ENCODE data around the gene HOXC10. TPM values are rescaled to one million over a fixed set of nuclear protein-coding genes. Genes with fewer than 3 reads are reported as not detected.
A peak's percentile ranks its signal among the peaks of the same experiment; 100 is the strongest.

Gene HOXC10
- total and polyA plus RNA-seq, 2 donors (not counting 3 experiments of a cell fraction or from before 2014, with no cell fraction given) = 0.18 TPM; not detected in 1

DNA sequence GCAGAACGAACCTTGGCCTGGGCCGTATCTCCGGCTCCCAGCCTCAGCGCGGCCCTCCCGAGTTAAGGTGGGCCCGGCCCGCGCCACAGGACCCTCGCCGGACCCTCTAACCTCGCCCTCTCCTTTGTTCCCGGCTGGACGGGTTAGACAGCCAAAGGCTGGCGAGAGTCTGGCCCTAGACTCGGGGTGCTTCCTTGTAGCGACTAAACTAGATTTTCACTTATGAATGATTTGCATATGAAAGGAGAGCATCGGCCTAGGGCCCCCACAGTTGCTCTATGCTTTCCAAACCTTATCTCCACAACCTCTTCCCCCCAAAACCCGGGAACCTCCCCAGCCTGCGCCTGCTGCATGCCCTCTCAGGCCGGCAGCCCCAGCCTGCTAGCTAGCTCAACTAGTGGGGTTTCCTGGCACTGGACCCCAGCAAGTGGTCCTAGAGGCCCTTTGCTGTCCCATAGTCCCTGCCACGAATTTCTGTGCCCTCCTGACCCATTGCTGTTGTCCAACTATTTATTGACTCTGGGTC is 49.9 kb downstream of the HOXC10 start:
- H4K20me1 ChIP-seq (replicated peaks; ENCODE audit: control insufficient read depth, extremely low read depth, insufficient read depth, low read length) = no peaks in the 10 kb centered on the region
- POLR2A ChIA-PET = no interaction called here
- BruUV-seq (replicated peaks) = no TSS peak
- no peaks in the 10 kb centered on the region for H3K4me1 ChIP-seq (ENCODE audit: control insufficient read depth, extremely low read depth, insufficient read depth, low read length)
- no peak overlapping the region for H3K27ac ChIP-seq (ENCODE audit: insufficient read depth, low read depth, low read length)
- dilution Hi-C loops (cut with MboI; ENCODE audit: extremely low pct_ligation_motif_present, low sequenced_read_pairs) (no loop called here), intact Hi-C loops (cut with micrococcal nuclease) (no loop called here)
- H3K4me3 ChIP-seq (replicated peaks in 1 of 3; ENCODE audit: insufficient read depth in 1 of 3, low read depth in 1 of 3, low read length in 3 of 3) = no peak overlapping the region
- H3K27me3 ChIP-seq (ENCODE audit: control insufficient read depth in 2 of 2, insufficient read depth in 2 of 2, low read length in 2 of 2) = peaks cover 84 to 88% of the 10 kb centered on the region in 2 experiments
- no peak overlapping the region for H2AFZ ChIP-seq (ENCODE audit: low read depth, low read length)
- H3K36me3 ChIP-seq (ENCODE audit: control insufficient read depth in 2 of 2, extremely low read depth in 1 of 2, insufficient read depth in 2 of 2, low read length in 2 of 2) = no peaks in the 10 kb centered on the region
- no peaks in the 10 kb centered on the region for H3K9me3 ChIP-seq (replicated peaks; ENCODE audit: control insufficient read depth, insufficient read depth, low read length)
- CTCF ChIA-PET = interaction anchor here (0.9 to 1.2 kb wide), 3 partner anchors 11 to 157 kb away, joined by 3 to 6 read pairs (median 5); no protein-coding TSS in a partner anchor
- H3K79me2 ChIP-seq (ENCODE audit: control insufficient read depth, insufficient read depth, low read length) = no peaks in the 10 kb centered on the region
- FAIRE-seq (no peak), DNase-seq (ENCODE audit: low read depth, low spot score) (no peak)
- H3K9me1 ChIP-seq (replicated peaks; ENCODE audit: control insufficient read depth, extremely low read depth, insufficient read depth, low read length) = no peaks in the 10 kb centered on the region
- TF ChIP-seq EZH2 (IDR thresholded peaks at IDR 0.05; ENCODE audit: borderline replicate concordance, low read depth, low read length, severe bottlenecking) = peak; percentile 38
- no peak for TF ChIP-seq GATA2 (IDR thresholded peaks at IDR 0.05; ENCODE audit: insufficient read depth, insufficient read length, low read depth, low read length)
- TF ChIP-seq POLR2A (IDR thresholded peaks at IDR 0.05; ENCODE audit: low read depth, low read length) = no peak
- no peak overlapping the region for H3K9ac ChIP-seq (replicated peaks; ENCODE audit: extremely low read depth, insufficient read depth, low read length)
- H3K4me2 ChIP-seq (ENCODE audit: insufficient read depth, low read length) = no peak overlapping the region

DNA sequence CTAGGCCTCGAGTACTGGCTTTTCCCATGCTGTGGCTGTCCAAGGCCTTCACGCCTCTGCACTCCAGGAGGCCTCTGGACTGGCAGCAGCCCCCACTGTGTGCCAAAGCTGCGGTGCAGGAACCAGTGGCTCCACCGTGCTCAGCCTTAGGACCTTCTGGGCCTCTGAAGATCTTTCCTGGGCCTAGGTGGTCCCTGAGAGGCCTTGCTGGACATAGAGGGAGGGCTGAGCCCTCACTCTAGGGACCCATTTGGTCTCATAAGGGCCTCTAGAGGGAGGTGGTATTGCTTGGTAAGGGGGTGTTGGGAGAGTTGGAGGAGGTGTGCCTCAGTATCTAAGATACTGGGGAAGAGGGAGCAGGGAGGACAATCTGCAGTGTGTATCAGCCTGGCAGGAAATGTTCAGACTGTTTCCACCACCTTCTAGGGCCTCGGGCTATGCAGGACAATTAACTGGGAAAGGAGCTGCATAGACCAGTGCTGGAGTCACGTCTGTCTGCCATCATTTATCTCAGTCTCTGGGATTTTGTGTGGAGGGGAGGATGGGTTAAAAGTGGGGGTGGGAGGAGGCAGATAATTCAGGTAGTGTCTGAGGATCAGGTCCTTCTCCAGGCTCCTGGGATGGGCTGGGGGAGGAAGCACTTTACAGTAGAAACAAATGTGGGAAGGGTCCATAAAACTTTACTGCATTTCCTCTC is 50.8 kb downstream of the HOXC10 start:
- no peaks in the 10 kb centered on the region for H3K9me1 ChIP-seq (replicated peaks; ENCODE audit: control insufficient read depth, extremely low read depth, insufficient read depth, low read length)
- H3K79me2 ChIP-seq (ENCODE audit: control insufficient read depth, insufficient read depth, low read length) = no peaks in the 10 kb centered on the region
- CTCF ChIA-PET = interaction anchor here (0.9 to 1.2 kb wide), 3 partner anchors 12 to 156 kb away, joined by 3 to 6 read pairs (median 5); no protein-coding TSS in a partner anchor
- H3K27ac ChIP-seq (ENCODE audit: insufficient read depth, low read depth, low read length) = no peak overlapping the region
- no peak overlapping the region for H3K4me2 ChIP-seq (ENCODE audit: insufficient read depth, low read length)
- intact Hi-C loops (cut with micrococcal nuclease) = no loop called here
- no peaks in the 10 kb centered on the region for H4K20me1 ChIP-seq (replicated peaks; ENCODE audit: control insufficient read depth, extremely low read depth, insufficient read depth, low read length)
- no peak overlapping the region for H3K4me3 ChIP-seq (replicated peaks in 1 of 3; ENCODE audit: insufficient read depth in 1 of 3, low read depth in 1 of 3, low read length in 3 of 3)
- DNase-seq (ENCODE audit: low read depth, low spot score) = no peak
- POLR2A ChIA-PET = no interaction called here
- TF ChIP-seq EZH2 (IDR thresholded peaks at IDR 0.05; ENCODE audit: borderline replicate concordance, low read depth, low read length, severe bottlenecking) (no peak), JUN (IDR thresholded peaks at IDR 0.05; ENCODE audit: borderline replicate concordance, insufficient read depth, insufficient read length, low read depth) (no peak), GATA2 (IDR thresholded peaks at IDR 0.05; ENCODE audit: insufficient read depth, insufficient read length, low read depth, low read length) (no peak), MYC (IDR thresholded peaks at IDR 0.05; ENCODE audit: low read depth, low read length) (no peak), FOS (IDR thresholded peaks at IDR 0.05; ENCODE audit: borderline replicate concordance, insufficient read depth, low read length) (no peak), POLR2AphosphoS5 (IDR thresholded peaks at IDR 0.05; ENCODE audit: insufficient read depth, low read depth, low read length) (no peak)
- TF ChIP-seq, protein P1, sequence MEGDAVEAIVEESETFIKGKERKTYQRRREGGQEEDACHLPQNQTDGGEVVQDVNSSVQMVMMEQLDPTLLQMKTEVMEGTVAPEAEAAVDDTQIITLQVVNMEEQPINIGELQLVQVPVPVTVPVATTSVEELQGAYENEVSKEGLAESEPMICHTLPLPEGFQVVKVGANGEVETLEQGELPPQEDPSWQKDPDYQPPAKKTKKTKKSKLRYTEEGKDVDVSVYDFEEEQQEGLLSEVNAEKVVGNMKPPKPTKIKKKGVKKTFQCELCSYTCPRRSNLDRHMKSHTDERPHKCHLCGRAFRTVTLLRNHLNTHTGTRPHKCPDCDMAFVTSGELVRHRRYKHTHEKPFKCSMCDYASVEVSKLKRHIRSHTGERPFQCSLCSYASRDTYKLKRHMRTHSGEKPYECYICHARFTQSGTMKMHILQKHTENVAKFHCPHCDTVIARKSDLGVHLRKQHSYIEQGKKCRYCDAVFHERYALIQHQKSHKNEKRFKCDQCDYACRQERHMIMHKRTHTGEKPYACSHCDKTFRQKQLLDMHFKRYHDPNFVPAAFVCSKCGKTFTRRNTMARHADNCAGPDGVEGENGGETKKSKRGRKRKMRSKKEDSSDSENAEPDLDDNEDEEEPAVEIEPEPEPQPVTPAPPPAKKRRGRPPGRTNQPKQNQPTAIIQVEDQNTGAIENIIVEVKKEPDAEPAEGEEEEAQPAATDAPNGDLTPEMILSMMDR (IDR thresholded peaks at IDR 0.05; ENCODE audit: extremely low read depth in 1 of 2, insufficient read depth in 1 of 2, low read depth in 1 of 2, low read length in 2 of 2) = no peak
- TF ChIP-seq, protein P2, sequence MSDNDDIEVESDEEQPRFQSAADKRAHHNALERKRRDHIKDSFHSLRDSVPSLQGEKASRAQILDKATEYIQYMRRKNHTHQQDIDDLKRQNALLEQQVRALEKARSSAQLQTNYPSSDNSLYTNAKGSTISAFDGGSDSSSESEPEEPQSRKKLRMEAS (IDR thresholded peaks at IDR 0.05; ENCODE audit: insufficient read depth, insufficient read length) = no peak
- BruUV-seq (replicated peaks) = no TSS peak
- no peak for FAIRE-seq
- dilution Hi-C loops (cut with MboI; ENCODE audit: extremely low pct_ligation_motif_present, low sequenced_read_pairs) = no loop called here
- H3K4me1 ChIP-seq (ENCODE audit: control insufficient read depth, extremely low read depth, insufficient read depth, low read length) = no peaks in the 10 kb centered on the region
- H2AFZ ChIP-seq (ENCODE audit: low read depth, low read length) = no peak overlapping the region
- peaks cover 84 to 86% of the 10 kb centered on the region in 2 experiments for H3K27me3 ChIP-seq (ENCODE audit: control insufficient read depth in 2 of 2, insufficient read depth in 2 of 2, low read length in 2 of 2)
- no peak overlapping the region for H3K9ac ChIP-seq (replicated peaks; ENCODE audit: extremely low read depth, insufficient read depth, low read length)
- no peaks in the 10 kb centered on the region for H3K36me3 ChIP-seq (ENCODE audit: control insufficient read depth in 2 of 2, extremely low read depth in 1 of 2, insufficient read depth in 2 of 2, low read length in 2 of 2)
- no peaks in the 10 kb centered on the region for H3K9me3 ChIP-seq (replicated peaks; ENCODE audit: control insufficient read depth, insufficient read depth, low read length)

Data from endothelial cell of umbilical vein (primary cell).